Stimulated activated CD8-positive, alpha-beta memory T cell treated with anti-CD3 and anti-CD28 coated beads, Interleukin-15, amount 100 ng/mL, for 48 hours (primary cell): Measurements from ENCODE around the gene TAS2R16.

Experiments
- DNase-seq, 2 donors: peaks; one replicate each; pipeline ENCODE4 v3.0.0-alpha.2; 2020; ENCODE audit warnings: low read depth in 2 of 2

TAS2R16 gene

GRCh38 chr7:122995600-122995999 is at the start of gene TAS2R16:
TSS of gene TAS2R16 (minus strand) at chr7:122995700. CDS start at chr7:122995634, 66 bp downstream.
- DNase-seq: no peak

- DNase-seq: no peak
Observed at GRCh38 chr7:123043642-123044041, 48.1 kb upstream of the TAS2R16 start.

GRCh38 chr7:123041101-123041500 is 45.6 kb upstream of the TAS2R16 start:
- no peak for DNase-seq

GRCh38 chr7:123039269-123039668 is 43.8 kb upstream of the TAS2R16 start:
- no peak for DNase-seq

GRCh38 chr7:123034106-123034505 is 38.6 kb upstream of the TAS2R16 start:
- DNase-seq: no peak

- no peak for DNase-seq
Observed at GRCh38 chr7:123030631-123031030, 35.1 kb upstream of the TAS2R16 start.

GRCh38 chr7:123028339-123028738 is 32.8 kb upstream of the TAS2R16 start:
- no peak for DNase-seq

- no peak for DNase-seq
Observed at GRCh38 chr7:123026251-123026650, 30.8 kb upstream of the TAS2R16 start.

- no peak for DNase-seq
Observed at GRCh38 chr7:123024989-123025758, 29.7 kb upstream of the TAS2R16 start.

GRCh38 chr7:123023126-123023525 is 27.6 kb upstream of the TAS2R16 start:
- no peak for DNase-seq

GRCh38 chr7:123022576-123022975 is 27.1 kb upstream of the TAS2R16 start:
- no peak for DNase-seq

GRCh38 chr7:123012435-123012834 is 16.9 kb upstream of the TAS2R16 start:
- no peak for DNase-seq

- no peak for DNase-seq
Observed at GRCh38 chr7:123011766-123012369, 16.4 kb upstream of the TAS2R16 start.

GRCh38 chr7:123004931-123005330 is 9.4 kb upstream of the TAS2R16 start:
- DNase-seq: no peak

GRCh38 chr7:123003539-123004126 is 8.1 kb upstream of the TAS2R16 start:
- no peak for DNase-seq

- no peak for DNase-seq
Observed at GRCh38 chr7:122989577-122989976, 5.9 kb downstream of the TAS2R16 start.

GRCh38 chr7:122989041-122989440 is 6.5 kb downstream of the TAS2R16 start:
- DNase-seq: no peak

GRCh38 chr7:122988333-122988732 is 7.2 kb downstream of the TAS2R16 start:
- DNase-seq: no peak

- DNase-seq: no peak
Observed at GRCh38 chr7:122987463-122987862, 8.0 kb downstream of the TAS2R16 start.

GRCh38 chr7:122984021-122984420 is 11.5 kb downstream of the TAS2R16 start:
- DNase-seq: no peak

GRCh38 chr7:122983261-122983660 is 12.2 kb downstream of the TAS2R16 start:
- DNase-seq: no peak

- no peak for DNase-seq
Observed at GRCh38 chr7:122975341-122975740, 20.2 kb downstream of the TAS2R16 start.

GRCh38 chr7:122974229-122974628 is 21.3 kb downstream of the TAS2R16 start:
- DNase-seq: no peak
